ENCODE results near the gene DTHD1. TPM values are rescaled to one million over a fixed set of nuclear protein-coding genes. Genes with fewer than 3 reads are reported as not detected.

Gene DTHD1
- total and polyA plus RNA-seq, 7 donors, result under 0.01 to 0.27 (median 0.21) TPM; not detected in 3

- 2% methylated on average over 81 of the region's 81 CpGs for WGBS, 2 donors
- peaks cover 0 to 17% (median 0%) of the 10 kb centered on the region in 3 donors for H3K27me3 ChIP-seq
- TF ChIP-seq POLR2A (IDR thresholded peaks at IDR 0.05), result no peak
- TF ChIP-seq POLR2AphosphoS5 (IDR thresholded peaks at IDR 0.05), result no peak
- no peak for TF ChIP-seq EP300 (IDR thresholded peaks at IDR 0.05)
- TF ChIP-seq CTCF (IDR thresholded peaks at IDR 0.05), result no peak
- peak within 1 kb of the TSS; percentile 46 to 66 (median 65) for H3K4me3 ChIP-seq
- peak within 1 kb of the TSS; percentile 74 to 83 (median 79) for H3K27ac ChIP-seq
- peaks cover 0 to 13% (median 3%) of the 10 kb centered on the region in 4 donors for H3K4me1 ChIP-seq
- H3K9me3 ChIP-seq, result no peaks in the 10 kb centered on the region
- intact Hi-C loops (cut with DNase I), result no loop called here
- DNase-seq, result peak; percentile 67
- no peaks in the 10 kb centered on the region for H3K36me3 ChIP-seq
Measured at GRCh38 chr4:36244257-36245082, 36.9 kb upstream of the DTHD1 start, which contains the start of gene ARAP2. Gene ARAP2 (minus strand): TSS chr4:36244514. CDS start chr4:36229486, 15,028 bp downstream.

- Histone ChIP-seq H3K27me3 (peaks cover 0 to 11% (median 0%) of the 10 kb centered on the region in 3 donors), H3K4me3 (no peak overlapping the region), H3K36me3 (no peaks in the 10 kb centered on the region), H3K9me3 (no peaks in the 10 kb centered on the region), H3K4me1 (peaks cover 0 to 4% (median 2%) of the 10 kb centered on the region in 4 donors), H3K27ac (no peak overlapping the region)
- 71 to 79% methylated on average over 1 of the region's 1 CpG for WGBS, 2 donors
- DNase-seq, result no peak
- intact Hi-C loops (cut with DNase I), result no loop called here
- TF ChIP-seq CTCF (IDR thresholded peaks at IDR 0.05) (no peak), EP300 (IDR thresholded peaks at IDR 0.05) (no peak), POLR2AphosphoS5 (IDR thresholded peaks at IDR 0.05) (no peak), POLR2A (IDR thresholded peaks at IDR 0.05) (no peak)
Measured at GRCh38 chr4:36249610-36250009, 31.8 kb upstream of the DTHD1 start.

- DNase-seq, result no peak
- H3K4me1 ChIP-seq, result no peaks in the 10 kb centered on the region
- WGBS, 2 donors, result 56 to 87% methylated on average over 2 of the region's 2 CpGs
- no peak overlapping the region for H3K27ac ChIP-seq
- intact Hi-C loops (cut with DNase I), result no loop called here
- no peaks in the 10 kb centered on the region for H3K36me3 ChIP-seq
- TF ChIP-seq POLR2AphosphoS5 (IDR thresholded peaks at IDR 0.05), result no peak
- TF ChIP-seq EP300 (IDR thresholded peaks at IDR 0.05), result no peak
- TF ChIP-seq CTCF (IDR thresholded peaks at IDR 0.05), result no peak
- no peak for TF ChIP-seq POLR2A (IDR thresholded peaks at IDR 0.05)
- no peaks in the 10 kb centered on the region for H3K9me3 ChIP-seq
- H3K27me3 ChIP-seq, result no peaks in the 10 kb centered on the region
- no peak overlapping the region for H3K4me3 ChIP-seq
Measured at GRCh38 chr4:36251983-36252382, 29.4 kb upstream of the DTHD1 start.

GRCh38 chr4:36254371-36254770 lies 27.0 kb upstream of the DTHD1 start:
- H3K4me3 ChIP-seq, result no peak overlapping the region
- DNase-seq, result no peak
- no peaks in the 10 kb centered on the region for H3K36me3 ChIP-seq
- intact Hi-C loops (cut with DNase I), result no loop called here
- no peak for TF ChIP-seq CTCF (IDR thresholded peaks at IDR 0.05)
- TF ChIP-seq EP300 (IDR thresholded peaks at IDR 0.05), result no peak
- no peak for TF ChIP-seq POLR2A (IDR thresholded peaks at IDR 0.05)
- H3K9me3 ChIP-seq, result no peaks in the 10 kb centered on the region
- no peaks in the 10 kb centered on the region for H3K4me1 ChIP-seq
- no peak overlapping the region for H3K27ac ChIP-seq
- no peaks in the 10 kb centered on the region for H3K27me3 ChIP-seq
- 87 to 94% methylated on average over 2 of the region's 2 CpGs for WGBS, 2 donors

Measured in sigmoid colon (tissue), 7 donors.